Lower lobe of right lung (tissue), 2 donors: ENCODE data around the gene HS3ST2. TPM values are rescaled to one million over a fixed set of nuclear protein-coding genes. Genes with fewer than 3 reads are reported as not detected.

Experiments used
- ATAC-seq, 2 donors: fragments of 200-7000 bp; cut with Tn5 transposase; one replicate each; pipeline ENCODE4 v1.9.1; 2020 to 2022; ENCODE audit warnings: mild to moderate bottlenecking in 2 of 2, moderate library complexity in 2 of 2
- DNase-seq: peaks from one replicate; pipeline ENCODE4 v3.0.0-alpha.2; 2020
- H3K27ac ChIP-seq: fragments of 200-600 bp; one replicate; pipeline ENCODE4 v1.8.0; 2022
- H3K27me3 ChIP-seq: fragments of 200-600 bp; one replicate; pipeline ENCODE4 v1.8.0; 2022; ENCODE audit warnings: low read depth
- H3K36me3 ChIP-seq: fragments of 200-600 bp; one replicate; pipeline ENCODE4 v1.8.0; 2022; ENCODE audit warnings: mild to moderate bottlenecking
- H3K4me1 ChIP-seq: fragments of 200-600 bp; one replicate; pipeline ENCODE4 v1.8.0; 2022
- H3K4me3 ChIP-seq: fragments of 200-600 bp; one replicate; pipeline ENCODE4 v1.8.0; 2022; ENCODE audit warnings: mild to moderate bottlenecking
- H3K9me3 ChIP-seq: fragments of 200-600 bp; one replicate; pipeline ENCODE4 v1.8.0; 2022
- intact Hi-C: fragments of 100-400 bp; cut with DNase I; formaldehyde crosslinking; loops from one replicate; pipeline ENCODE4 v1.11.0; 2022
- total RNA-seq: library from RNA; stranded (reverse); fragmentation: NEBNext Ultra II Directional; extraction: Animal tissue kit (Norgen Biotek cat#: 25700); gene quantifications from one replicate; pipeline ENCODE4 v1.2.1, GENCODE V29; 2021
- TF ChIP-seq, protein P1 (sequence below): fragments of 200-600 bp; IDR thresholded peaks from one replicate; pipeline ENCODE4 v1.8.0; 2022; ENCODE audit warnings: antibody characterized with exemption, mild to moderate bottlenecking
- donor health status: DM: no; HTN: yes; CAD: no; lungs with severe emphysema.

Gene HS3ST2
- total RNA-seq, 1 donor from 2014 or later: 4.8 TPM

DNA sequence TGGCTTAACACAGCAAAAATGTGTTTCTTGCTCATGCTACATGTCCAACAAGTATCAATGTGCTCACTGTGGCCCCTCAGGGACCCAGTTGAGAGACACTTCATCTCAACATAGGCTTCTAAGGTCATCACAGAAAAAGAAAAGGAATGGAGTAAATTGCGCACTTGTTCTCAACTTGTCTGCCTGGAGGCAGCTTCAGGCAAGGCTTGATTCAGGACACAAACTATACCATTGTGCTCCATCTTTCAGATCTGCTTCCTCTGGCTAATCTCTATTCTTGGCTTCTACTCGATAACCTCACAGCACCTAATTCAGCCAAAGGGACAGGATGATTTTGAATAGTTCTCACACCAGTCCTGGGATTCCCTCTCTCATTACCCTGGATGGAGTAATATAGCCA, 35.6 kb downstream of the HS3ST2 start:
- DNase-seq (no peak), ATAC-seq (no peak)
- no peak overlapping the region for H3K27ac ChIP-seq
- H3K9me3 ChIP-seq: no peaks in the 10 kb centered on the region
- peaks cover 8% of the 10 kb centered on the region for H3K27me3 ChIP-seq
- H3K36me3 ChIP-seq: no peaks in the 10 kb centered on the region
- H3K4me3 ChIP-seq: no peak overlapping the region
- intact Hi-C loops: no loop called here
- no peaks in the 10 kb centered on the region for H3K4me1 ChIP-seq
- TF ChIP-seq, protein P1, sequence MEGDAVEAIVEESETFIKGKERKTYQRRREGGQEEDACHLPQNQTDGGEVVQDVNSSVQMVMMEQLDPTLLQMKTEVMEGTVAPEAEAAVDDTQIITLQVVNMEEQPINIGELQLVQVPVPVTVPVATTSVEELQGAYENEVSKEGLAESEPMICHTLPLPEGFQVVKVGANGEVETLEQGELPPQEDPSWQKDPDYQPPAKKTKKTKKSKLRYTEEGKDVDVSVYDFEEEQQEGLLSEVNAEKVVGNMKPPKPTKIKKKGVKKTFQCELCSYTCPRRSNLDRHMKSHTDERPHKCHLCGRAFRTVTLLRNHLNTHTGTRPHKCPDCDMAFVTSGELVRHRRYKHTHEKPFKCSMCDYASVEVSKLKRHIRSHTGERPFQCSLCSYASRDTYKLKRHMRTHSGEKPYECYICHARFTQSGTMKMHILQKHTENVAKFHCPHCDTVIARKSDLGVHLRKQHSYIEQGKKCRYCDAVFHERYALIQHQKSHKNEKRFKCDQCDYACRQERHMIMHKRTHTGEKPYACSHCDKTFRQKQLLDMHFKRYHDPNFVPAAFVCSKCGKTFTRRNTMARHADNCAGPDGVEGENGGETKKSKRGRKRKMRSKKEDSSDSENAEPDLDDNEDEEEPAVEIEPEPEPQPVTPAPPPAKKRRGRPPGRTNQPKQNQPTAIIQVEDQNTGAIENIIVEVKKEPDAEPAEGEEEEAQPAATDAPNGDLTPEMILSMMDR: no peak

DNA sequence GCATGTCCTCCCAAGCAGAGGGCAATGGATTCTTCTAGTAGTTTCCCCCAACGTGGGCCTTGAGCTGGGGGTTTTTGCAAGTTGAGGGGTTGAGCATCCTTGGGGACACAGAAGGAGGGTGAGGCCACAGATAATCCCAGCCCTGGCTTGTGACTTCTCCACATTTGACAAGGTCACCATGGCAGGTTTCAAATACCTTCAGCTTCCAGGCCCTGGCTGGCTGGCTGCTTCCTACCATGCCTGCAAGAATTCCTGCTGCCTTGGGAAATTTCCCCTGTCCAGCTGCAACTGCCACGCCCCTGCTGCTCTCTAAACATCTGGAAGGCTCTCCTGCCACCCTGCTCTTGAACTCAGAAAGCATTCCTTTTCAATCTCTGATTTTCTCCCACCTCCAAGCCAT, 41.3 kb downstream of the HS3ST2 start:
- Histone ChIP-seq H3K27me3 (peaks cover 8% of the 10 kb centered on the region), H3K9me3 (no peaks in the 10 kb centered on the region), H3K4me3 (no peak overlapping the region), H3K36me3 (no peaks in the 10 kb centered on the region), H3K4me1 (no peaks in the 10 kb centered on the region), H3K27ac (no peak overlapping the region)
- ATAC-seq: no peak
- intact Hi-C loops: no loop called here
- DNase-seq: no peak
- TF ChIP-seq, protein P1: no peak

DNA sequence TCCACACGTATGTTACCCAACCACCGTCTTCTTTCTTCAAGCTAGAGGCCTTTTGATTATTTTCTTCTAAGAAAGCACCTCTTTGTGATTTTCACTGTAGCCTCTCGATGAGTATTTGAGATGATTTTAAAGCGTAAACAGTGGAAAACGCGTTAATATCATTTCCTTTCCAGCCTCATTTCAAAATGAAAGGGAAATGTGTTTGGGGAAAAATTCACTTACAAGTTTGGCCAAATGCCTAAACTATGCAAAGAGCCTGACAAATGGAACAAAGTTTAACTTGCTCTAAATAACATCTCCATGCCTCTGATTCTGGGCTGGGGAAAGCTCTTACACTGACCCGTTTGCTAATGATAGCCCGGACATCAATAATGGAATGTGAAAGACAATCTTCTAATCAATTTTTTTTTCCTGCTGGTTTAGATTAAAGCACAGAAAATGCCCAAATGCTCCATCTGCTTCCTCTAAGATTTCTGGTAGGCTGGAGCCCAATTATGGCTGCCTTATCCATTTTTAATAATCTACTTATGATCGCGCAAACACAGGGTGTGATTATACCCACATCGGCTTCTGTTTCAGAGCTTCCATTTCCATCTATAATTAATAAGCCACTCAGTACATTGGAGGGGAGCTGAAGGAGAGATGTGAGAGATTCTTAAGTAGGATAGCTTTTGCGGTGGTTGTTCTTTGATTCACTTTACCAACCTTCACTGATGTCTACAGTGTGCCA, 43.5 kb downstream of the HS3ST2 start:
- Histone ChIP-seq H3K27ac (no peak overlapping the region), H3K4me1 (no peaks in the 10 kb centered on the region), H3K27me3 (peaks cover 8% of the 10 kb centered on the region), H3K9me3 (no peaks in the 10 kb centered on the region), H3K4me3 (no peak overlapping the region), H3K36me3 (no peaks in the 10 kb centered on the region)
- intact Hi-C loops: no loop called here
- ATAC-seq: no peak
- no peak for DNase-seq
- TF ChIP-seq, protein P1: no peak

DNA sequence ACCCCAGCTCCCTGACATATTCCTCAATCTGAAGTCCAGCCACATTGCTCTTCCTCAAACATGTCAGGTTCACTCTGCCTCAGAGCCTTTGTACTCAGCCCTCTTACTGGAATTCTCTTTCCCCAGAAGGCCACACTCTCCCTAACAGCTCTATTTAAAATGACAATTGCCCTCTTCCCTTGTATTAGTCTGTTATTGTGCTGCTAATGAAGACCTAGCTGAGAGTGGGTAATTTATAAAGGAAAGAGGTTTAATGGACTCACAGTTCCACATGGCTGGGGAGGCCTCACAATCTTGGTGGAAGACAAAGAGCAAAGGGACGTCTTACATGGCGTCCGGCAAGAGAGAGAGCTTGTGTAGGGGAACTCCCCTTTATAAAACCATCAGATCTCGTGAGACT, 46.0 kb downstream of the HS3ST2 start:
- DNase-seq (no peak), ATAC-seq (no peak)
- H3K36me3 ChIP-seq: no peaks in the 10 kb centered on the region
- H3K9me3 ChIP-seq: no peaks in the 10 kb centered on the region
- H3K4me3 ChIP-seq: no peak overlapping the region
- H3K27ac ChIP-seq: no peak overlapping the region
- H3K4me1 ChIP-seq: no peaks in the 10 kb centered on the region
- peaks cover 13% of the 10 kb centered on the region for H3K27me3 ChIP-seq
- TF ChIP-seq, protein P1: no peak
- intact Hi-C loops: no loop called here

DNA sequence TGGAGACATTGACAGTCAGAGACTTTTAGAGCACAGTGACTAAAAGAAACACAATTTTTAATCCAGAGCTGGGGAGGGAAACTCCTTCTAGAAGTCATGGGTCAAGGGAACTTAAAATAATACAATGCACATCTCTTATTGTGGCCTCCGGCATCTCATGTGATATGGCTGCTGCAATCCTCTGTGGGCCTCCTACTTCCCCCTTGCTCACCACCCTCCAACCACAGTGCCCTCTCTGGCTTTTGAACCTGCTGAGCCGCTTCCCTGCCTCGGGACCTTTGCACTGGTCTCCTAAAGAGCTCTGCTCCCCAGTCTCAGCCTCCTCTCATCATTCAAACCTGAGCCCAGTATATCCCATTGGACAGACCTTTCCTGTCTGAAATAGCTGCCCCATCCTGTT, 47.6 kb downstream of the HS3ST2 start:
- peak; percentile 66 to 82 for ATAC-seq
- no peak overlapping the region for H3K4me3 ChIP-seq
- intact Hi-C loops: no loop called here
- no peak overlapping the region for H3K27ac ChIP-seq
- peak; percentile 60 for DNase-seq
- no peaks in the 10 kb centered on the region for H3K9me3 ChIP-seq
- no peaks in the 10 kb centered on the region for H3K36me3 ChIP-seq
- TF ChIP-seq, protein P1: no peak
- H3K27me3 ChIP-seq: peaks cover 13% of the 10 kb centered on the region
- no peaks in the 10 kb centered on the region for H3K4me1 ChIP-seq
